Thoracic aorta (tissue), 2 donors: ENCODE measurements around the gene VWA8. TPM values are rescaled to one million over a fixed set of nuclear protein-coding genes. Genes with fewer than 3 reads are reported as not detected.

Experiments
- ATAC-seq: fragments of 150-250 bp; one replicate; pipeline ENCODE4 v1.8.0; 2017; ENCODE audit warnings: low read depth; ENCODE audit not compliant: insufficient number of reproducible peaks, low FRiP score
- DNase-seq: peaks from one replicate; pipeline ENCODE4 v3.0.0-alpha.2; 2020; ENCODE audit warnings: low spot score
- H3K27ac ChIP-seq, 2 donors: fragments of 200-600 bp; sonication (generic); 1 replicate in 1 of 2; 2 replicates in 1 of 2; pipeline ENCODE4 v1.5.1; 2016; ENCODE audit warnings: mild to moderate bottlenecking in 2 of 2, moderate library complexity in 2 of 2
- H3K27me3 ChIP-seq: fragments of 200-600 bp; sonication (generic); replicated peaks from 2 replicates; pipeline ENCODE4 v1.6.0; 2016; ENCODE audit warnings: mild to moderate bottlenecking; ENCODE audit not compliant: insufficient read depth
- H3K36me3 ChIP-seq: fragments of 200-600 bp; sonication (generic); one replicate; pipeline ENCODE4 v1.5.1; 2016
- H3K4me1 ChIP-seq, 2 donors: fragments of 200-600 bp; sonication (generic); 1 replicate in 1 of 2; 2 replicates in 1 of 2; pipeline versions ENCODE4 v1.5.1 to v1.6.0; 2016; ENCODE audit warnings: low read depth in 2 of 2, mild to moderate bottlenecking in 1 of 2; ENCODE audit not compliant: control insufficient read depth in 1 of 2
- H3K4me3 ChIP-seq: fragments of 200-600 bp; sonication (generic); 2 replicates; pipeline ENCODE4 v1.5.1; 2016; ENCODE audit warnings: mild to moderate bottlenecking
- H3K9me3 ChIP-seq: fragments of 200-600 bp; sonication (generic); 2 replicates; pipeline ENCODE4 v1.5.1; 2016
- total RNA-seq, 2 donors: library from RNA; depleted of rRNA; stranded (reverse); fragments of >200 nt; gene quantifications; one replicate each; pipeline versions ENCODE4 v1.1.0 to v1.2.3, GENCODE V29; 2016
- TF ChIP-seq, protein P1 (sequence below): fragments of 200-600 bp; sonication (generic); IDR thresholded peaks from one replicate; pipeline ENCODE4 v1.5.1; 2019; ENCODE audit warnings: antibody characterized with exemption

Gene VWA8
- total RNA-seq, 2 donors from 2014 or later, result 19.8 to 25.3 TPM

DNA sequence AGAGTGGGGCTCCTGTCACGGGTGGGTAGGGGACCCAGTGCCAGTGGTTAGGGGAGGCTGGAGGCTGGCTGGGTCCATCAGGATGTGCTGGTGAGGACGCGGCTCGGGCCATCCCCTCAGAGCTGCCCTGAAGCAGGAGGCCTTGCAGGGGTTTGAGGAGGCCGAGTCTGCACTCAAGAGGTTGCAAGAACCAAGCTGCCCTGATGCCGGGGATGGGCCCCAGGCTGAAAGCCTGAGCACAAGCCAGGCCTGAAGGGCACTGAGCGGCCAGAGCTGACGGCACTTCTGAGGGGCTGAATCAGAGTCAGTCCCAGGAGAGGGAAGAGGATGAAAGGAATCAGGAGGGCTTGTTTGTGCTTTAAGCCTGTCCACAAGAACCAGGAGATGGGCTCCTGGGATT lies 410.6 kb downstream of the VWA8 start:
- H3K27ac ChIP-seq, result no peak overlapping the region
- TF ChIP-seq, protein P1, sequence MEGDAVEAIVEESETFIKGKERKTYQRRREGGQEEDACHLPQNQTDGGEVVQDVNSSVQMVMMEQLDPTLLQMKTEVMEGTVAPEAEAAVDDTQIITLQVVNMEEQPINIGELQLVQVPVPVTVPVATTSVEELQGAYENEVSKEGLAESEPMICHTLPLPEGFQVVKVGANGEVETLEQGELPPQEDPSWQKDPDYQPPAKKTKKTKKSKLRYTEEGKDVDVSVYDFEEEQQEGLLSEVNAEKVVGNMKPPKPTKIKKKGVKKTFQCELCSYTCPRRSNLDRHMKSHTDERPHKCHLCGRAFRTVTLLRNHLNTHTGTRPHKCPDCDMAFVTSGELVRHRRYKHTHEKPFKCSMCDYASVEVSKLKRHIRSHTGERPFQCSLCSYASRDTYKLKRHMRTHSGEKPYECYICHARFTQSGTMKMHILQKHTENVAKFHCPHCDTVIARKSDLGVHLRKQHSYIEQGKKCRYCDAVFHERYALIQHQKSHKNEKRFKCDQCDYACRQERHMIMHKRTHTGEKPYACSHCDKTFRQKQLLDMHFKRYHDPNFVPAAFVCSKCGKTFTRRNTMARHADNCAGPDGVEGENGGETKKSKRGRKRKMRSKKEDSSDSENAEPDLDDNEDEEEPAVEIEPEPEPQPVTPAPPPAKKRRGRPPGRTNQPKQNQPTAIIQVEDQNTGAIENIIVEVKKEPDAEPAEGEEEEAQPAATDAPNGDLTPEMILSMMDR, result no peak
- H3K4me3 ChIP-seq, result no peak overlapping the region
- H3K9me3 ChIP-seq, result no peaks in the 10 kb centered on the region
- peaks cover 5 to 13% of the 10 kb centered on the region in 2 donors for H3K4me1 ChIP-seq
- no peak for DNase-seq
- H3K27me3 ChIP-seq, result no peaks in the 10 kb centered on the region
- no peaks in the 10 kb centered on the region for H3K36me3 ChIP-seq
- no peak for ATAC-seq

DNA sequence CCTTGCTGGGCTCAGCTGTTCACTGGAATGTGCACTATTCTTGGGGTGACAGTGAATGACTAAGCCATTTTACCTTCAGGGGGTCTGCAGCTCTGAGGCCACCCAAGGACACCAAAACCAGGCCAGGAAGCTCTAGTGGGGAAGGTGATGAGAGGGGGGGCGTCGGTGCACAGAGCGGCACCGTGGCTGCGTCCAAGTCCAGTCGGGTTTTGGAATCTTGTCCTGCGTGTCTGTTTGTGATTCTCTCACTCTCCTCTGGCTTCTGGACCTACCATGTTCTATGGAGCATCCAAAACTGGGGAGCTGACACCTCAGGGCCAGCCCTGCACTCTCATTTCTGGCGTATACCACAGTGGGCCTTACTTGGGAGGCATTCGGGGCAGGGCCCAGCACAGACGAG lies 411.4 kb downstream of the VWA8 start:
- no peak overlapping the region for H3K27ac ChIP-seq
- no peaks in the 10 kb centered on the region for H3K9me3 ChIP-seq
- DNase-seq (no peak), ATAC-seq (no peak)
- H3K36me3 ChIP-seq, result no peaks in the 10 kb centered on the region
- no peak overlapping the region for H3K4me3 ChIP-seq
- peaks cover 5 to 13% of the 10 kb centered on the region in 2 donors for H3K4me1 ChIP-seq
- TF ChIP-seq, protein P1, result no peak
- H3K27me3 ChIP-seq, result no peaks in the 10 kb centered on the region

DNA sequence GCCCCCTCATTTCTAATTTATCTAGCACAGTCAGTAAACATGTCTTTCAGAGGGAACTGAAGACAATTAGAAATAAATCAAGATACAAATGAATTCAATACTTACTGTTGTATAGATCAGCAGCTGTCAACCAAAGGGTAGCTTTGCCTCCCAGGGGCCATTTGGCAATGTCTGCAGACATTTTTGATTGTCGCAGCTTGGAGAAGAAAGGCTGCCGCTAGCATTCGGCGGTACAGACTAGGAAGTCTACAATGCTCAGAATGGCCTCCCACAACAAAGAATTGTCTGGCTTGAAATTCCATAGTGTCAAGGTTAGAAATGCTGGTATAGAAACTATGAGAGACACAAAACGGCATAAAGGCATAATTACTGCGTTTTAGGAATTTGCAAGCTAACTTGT lies 412.0 kb downstream of the VWA8 start:
- Histone ChIP-seq H3K27ac (no peak overlapping the region), H3K4me1 (peaks cover 5 to 13% of the 10 kb centered on the region in 2 donors), H3K36me3 (no peaks in the 10 kb centered on the region), H3K27me3 (no peaks in the 10 kb centered on the region), H3K9me3 (no peaks in the 10 kb centered on the region), H3K4me3 (no peak overlapping the region)
- DNase-seq (no peak), ATAC-seq (no peak)
- TF ChIP-seq, protein P1, result no peak

DNA sequence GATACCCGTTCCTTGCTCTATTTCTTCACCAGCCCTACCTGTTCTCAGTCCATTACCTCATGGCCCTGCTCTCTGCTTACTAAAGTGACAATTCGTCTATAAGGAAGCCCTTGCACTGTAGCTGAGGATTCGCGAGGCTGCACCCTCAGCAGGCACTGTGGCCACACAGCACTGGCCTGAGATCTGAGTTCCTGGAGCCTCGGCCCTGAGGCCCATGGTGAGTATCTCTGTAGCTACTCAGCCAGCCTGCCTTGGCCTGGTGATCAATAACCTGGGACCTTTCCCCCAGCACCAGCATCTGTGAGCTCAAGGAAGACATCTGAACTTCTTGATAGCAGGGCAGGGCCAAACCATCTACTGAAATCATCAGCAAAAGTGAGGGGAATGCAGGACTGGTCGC lies 412.9 kb downstream of the VWA8 start:
- H3K27ac ChIP-seq, result peak overlapping the region in 1 of 2 donors; percentile 10
- H3K4me3 ChIP-seq, result no peak overlapping the region
- no peak for DNase-seq
- H3K4me1 ChIP-seq, result peaks cover 5 to 13% of the 10 kb centered on the region in 2 donors
- no peaks in the 10 kb centered on the region for H3K9me3 ChIP-seq
- TF ChIP-seq, protein P1, result no peak
- no peaks in the 10 kb centered on the region for H3K27me3 ChIP-seq
- no peaks in the 10 kb centered on the region for H3K36me3 ChIP-seq
- ATAC-seq, result no peak

DNA sequence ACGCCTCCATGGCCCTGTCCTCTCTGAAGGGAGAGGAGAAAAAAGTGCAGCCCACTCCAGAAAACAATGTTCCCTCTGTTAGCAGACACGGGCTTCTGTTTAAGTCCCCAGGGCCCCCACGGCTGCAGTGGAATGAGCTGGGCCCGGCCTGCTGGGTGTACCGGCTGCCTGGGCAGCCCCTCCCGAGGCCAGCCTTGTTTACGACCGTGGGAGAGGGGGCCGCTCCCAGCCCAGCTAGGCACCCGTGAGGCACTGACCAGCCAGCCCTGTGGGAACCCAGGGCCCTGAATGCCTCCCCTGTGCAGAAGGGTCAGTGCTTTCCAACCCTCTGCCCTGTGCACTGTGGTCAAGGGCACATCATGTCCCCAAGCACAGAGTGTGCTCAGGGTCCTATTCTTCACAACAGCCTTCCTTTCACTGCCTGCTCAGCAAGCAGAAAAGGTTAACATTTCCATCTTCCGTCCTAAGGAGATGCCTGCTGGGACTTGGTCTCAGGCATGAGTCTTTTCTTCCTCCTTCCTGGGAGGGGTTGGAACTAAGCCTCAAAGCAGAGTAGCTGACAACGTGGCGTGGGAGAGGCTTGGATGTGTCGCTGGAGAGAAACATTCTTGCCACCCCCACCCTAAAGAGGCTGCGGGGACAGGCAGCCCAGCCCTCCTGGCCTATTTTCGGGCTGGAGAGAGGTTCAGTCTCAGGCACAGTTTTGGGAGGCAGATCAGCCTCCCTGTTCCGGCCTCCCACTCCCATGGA lies 413.5 kb downstream of the VWA8 start:
- Histone ChIP-seq H3K9me3 (no peaks in the 10 kb centered on the region), H3K4me1 (peaks cover 5 to 13% of the 10 kb centered on the region in 2 donors), H3K27ac (peak overlapping the region; percentile 10 to 21), H3K27me3 (no peaks in the 10 kb centered on the region), H3K4me3 (no peak overlapping the region), H3K36me3 (no peaks in the 10 kb centered on the region)
- DNase-seq (no peak), ATAC-seq (no peak)
- TF ChIP-seq, protein P1, result no peak
